Upper lobe of left lung (tissue), 6 donors: ENCODE data around the gene GOSR1. TPM values are rescaled to one million over a fixed set of nuclear protein-coding genes. Genes with fewer than 3 reads are reported as not detected.
A peak's percentile ranks its signal among the peaks of the same experiment; 100 is the strongest.

Experiments used
- ATAC-seq, 2 donors: fragments of 200-7000 bp; cut with Tn5 transposase; one replicate each; pipeline ENCODE4 v1.9.1; 2022; ENCODE audit warnings: mild to moderate bottlenecking in 2 of 2, moderate library complexity in 2 of 2; ENCODE audit not compliant: low FRiP score in 2 of 2
- DNase-seq, 2 donors: peaks; one replicate each; pipeline ENCODE4 v3.0.0-alpha.2; 2019 to 2020
- H3K27ac ChIP-seq, 4 donors: fragments of 200-600 bp; sonication (generic); one replicate each; pipeline ENCODE4 v1.5.1; 2016 to 2019
- H3K27me3 ChIP-seq, 4 donors: fragments of 200-600 bp; sonication (generic); one replicate each; pipeline ENCODE4 v1.5.1; 2017 to 2019
- H3K36me3 ChIP-seq, 4 donors: fragments of 200-600 bp; sonication (generic); one replicate each; pipeline ENCODE4 v1.5.1; 2016 to 2019
- H3K4me1 ChIP-seq, 4 donors: fragments of 200-600 bp; sonication (generic); one replicate each; pipeline ENCODE4 v1.5.1; 2018 to 2019
- H3K4me3 ChIP-seq, 4 donors: fragments of 200-600 bp; sonication (generic); one replicate each; pipeline ENCODE4 v1.5.1; 2017 to 2019; ENCODE audit warnings: mild to moderate bottlenecking in 2 of 4, moderate library complexity in 1 of 4
- H3K9me3 ChIP-seq, 4 donors: fragments of 200-600 bp; sonication (generic); one replicate each; pipeline ENCODE4 v1.5.1; 2018 to 2019
- CTCF ChIP-seq, 6 experiments: fragments of 450-650 bp in 4 of 6; fragments of 200-600 bp in 2 of 6; sonication (generic) in 2 of 6; IDR thresholded peaks; one replicate each; pipeline ENCODE4 v1.5.1; 2016 to 2019; ENCODE audit warnings: antibody characterized with exemption in 6 of 6
- EP300 ChIP-seq, 4 donors: sonication (generic); formaldehyde crosslinking; IDR thresholded peaks; one replicate each; pipeline ENCODE4 v1.5.1; 2017; ENCODE audit warnings: antibody characterized with exemption in 4 of 4, control low read depth in 2 of 4
- POLR2A ChIP-seq, 4 donors: fragments of 450-650 bp; IDR thresholded peaks; one replicate each; pipeline ENCODE4 v1.5.1; 2016 to 2017; ENCODE audit warnings: antibody characterized with exemption in 4 of 4, mild to moderate bottlenecking in 2 of 4
- POLR2AphosphoS5 ChIP-seq, 2 donors: sonication (generic); formaldehyde crosslinking; IDR thresholded peaks; one replicate each; pipeline ENCODE4 v1.5.1; 2017; ENCODE audit warnings: antibody characterized with exemption in 2 of 2
- WGBS, 2 donors: methylation state at CpG; one replicate each; pipeline ENCODE4 v1.1.5; 2017 to 2018; 5-methylcytosine and 5-hydroxymethylcytosine counted together
- total RNA-seq, 6 donors: library from RNA; depleted of rRNA in 4 of 6; stranded (reverse); fragments of >200 nt in 4 of 6; gene quantifications; one replicate each; pipeline versions ENCODE4 v1.1.0 to v1.2.1, GENCODE V29; 2016 to 2021
- donor health status: DM: no; HTN: no; CAD: no; lungs with moderate emphysema.
- donor health status: DM: no; HTN: yes; CAD: no; lungs with severe emphysema.

GOSR1 gene
- total RNA-seq, 6 donors from 2014 or later: 19.9 to 48.8 (median 37.0) TPM

GRCh38 chr17:30514895-30515596 lies 37.8 kb downstream of the GOSR1 start:
- WGBS, 2 donors: 91 to 92% methylated on average over 3 of the region's 3 CpGs
- ATAC-seq: no peak
- TF ChIP-seq CTCF (IDR thresholded peaks at IDR 0.05): no peak
- TF ChIP-seq POLR2A (IDR thresholded peaks at IDR 0.05): no peak
- TF ChIP-seq POLR2AphosphoS5 (IDR thresholded peaks at IDR 0.05): no peak
- TF ChIP-seq EP300 (IDR thresholded peaks at IDR 0.05): no peak

DNA sequence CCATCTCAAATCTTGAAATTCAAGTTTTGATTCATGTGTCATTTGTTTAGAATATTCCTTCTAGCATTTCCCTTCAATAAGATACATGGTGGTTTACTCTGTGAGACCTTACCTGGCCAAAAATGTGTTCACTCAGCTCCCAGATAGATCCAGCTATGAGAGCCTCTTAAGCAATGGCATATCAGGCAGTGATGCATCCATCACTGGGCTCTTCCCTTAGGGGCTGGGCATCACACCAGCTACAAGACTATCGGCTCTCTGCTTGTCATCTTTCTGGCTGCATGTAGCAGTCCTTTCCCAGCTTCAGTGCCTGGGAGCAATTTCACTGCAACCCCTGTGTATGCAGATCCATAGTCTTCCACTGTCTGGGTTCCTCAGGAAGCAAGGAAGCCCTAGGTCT lies 40.6 kb downstream of the GOSR1 start:
- peaks cover 5 to 81% (median 23%) of the 10 kb centered on the region in 4 donors for H3K36me3 ChIP-seq
- peak overlapping the region in 1 of 4 donors; percentile 24 for H3K27ac ChIP-seq
- no peaks in the 10 kb centered on the region for H3K4me1 ChIP-seq
- no peaks in the 10 kb centered on the region for H3K27me3 ChIP-seq
- WGBS, 2 donors: 88 to 100% methylated on average over 1 of the region's 1 CpG
- DNase-seq (no peak), ATAC-seq (no peak)
- no peak for TF ChIP-seq EP300 (IDR thresholded peaks at IDR 0.05)
- TF ChIP-seq POLR2AphosphoS5 (IDR thresholded peaks at IDR 0.05): no peak
- TF ChIP-seq POLR2A (IDR thresholded peaks at IDR 0.05): no peak
- TF ChIP-seq CTCF (IDR thresholded peaks at IDR 0.05): no peak
- H3K4me3 ChIP-seq: no peak overlapping the region
- H3K9me3 ChIP-seq: no peaks in the 10 kb centered on the region

More at GRCh38 chr17:30514895-30515596, 37.8 kb downstream of the GOSR1 start:
- H3K4me1 ChIP-seq: no peaks in the 10 kb centered on the region
- no peak overlapping the region for H3K27ac ChIP-seq
- H3K9me3 ChIP-seq: no peaks in the 10 kb centered on the region
- H3K36me3 ChIP-seq: peaks cover 1 to 66% (median 12%) of the 10 kb centered on the region in 4 donors
- H3K27me3 ChIP-seq: no peaks in the 10 kb centered on the region
- no peak for DNase-seq
- H3K4me3 ChIP-seq: no peak overlapping the region

- H3K9me3 ChIP-seq: no peaks in the 10 kb centered on the region
- peaks cover 5 to 77% (median 22%) of the 10 kb centered on the region in 4 donors for H3K36me3 ChIP-seq
- H3K4me1 ChIP-seq: no peaks in the 10 kb centered on the region
- ATAC-seq: no peak
- H3K27ac ChIP-seq: no peak overlapping the region
- H3K4me3 ChIP-seq: no peak overlapping the region
- WGBS, 2 donors: 89 to 97% methylated on average over 5 of the region's 5 CpGs
- TF ChIP-seq CTCF (IDR thresholded peaks at IDR 0.05) (no peak), POLR2A (IDR thresholded peaks at IDR 0.05) (no peak), EP300 (IDR thresholded peaks at IDR 0.05) (no peak), POLR2AphosphoS5 (IDR thresholded peaks at IDR 0.05) (no peak)
- no peak for DNase-seq
- no peaks in the 10 kb centered on the region for H3K27me3 ChIP-seq
Measured at GRCh38 chr17:30519166-30519565, 42.0 kb downstream of the GOSR1 start.

DNA sequence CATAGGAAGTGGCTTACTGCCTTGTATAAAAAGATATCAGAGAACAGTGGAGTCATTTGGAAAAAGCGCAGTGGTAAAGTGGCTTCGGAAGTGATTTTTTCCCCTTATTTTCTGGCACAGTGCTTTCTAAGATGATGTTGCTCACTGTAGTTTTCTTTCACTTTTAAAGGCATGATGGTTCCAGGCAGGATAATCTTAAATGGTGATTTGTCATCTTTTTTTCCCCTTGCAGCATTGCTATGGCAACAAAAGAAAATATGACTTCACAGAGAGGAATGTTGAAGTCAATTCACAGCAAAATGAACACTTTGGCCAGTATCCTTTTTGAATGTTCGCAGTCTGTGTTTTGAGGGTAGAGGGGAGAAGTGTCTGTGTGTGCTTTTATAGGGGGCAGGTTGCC lies 42.5 kb downstream of the GOSR1 start:
- H3K4me1 ChIP-seq: no peaks in the 10 kb centered on the region
- H3K27me3 ChIP-seq: no peaks in the 10 kb centered on the region
- no peak overlapping the region for H3K4me3 ChIP-seq
- H3K36me3 ChIP-seq: peaks cover 5 to 77% (median 22%) of the 10 kb centered on the region in 4 donors
- ATAC-seq (peak in 1 of 2 donors; percentile 89), DNase-seq (no peak)
- H3K9me3 ChIP-seq: no peaks in the 10 kb centered on the region
- 84 to 86% methylated on average over 3 of the region's 3 CpGs for WGBS, 2 donors
- no peak for TF ChIP-seq POLR2AphosphoS5 (IDR thresholded peaks at IDR 0.05)
- TF ChIP-seq POLR2A (IDR thresholded peaks at IDR 0.05): no peak
- no peak for TF ChIP-seq EP300 (IDR thresholded peaks at IDR 0.05)
- H3K27ac ChIP-seq: no peak overlapping the region

- DNase-seq: no peak
- peaks cover 5 to 79% (median 22%) of the 10 kb centered on the region in 4 donors for H3K36me3 ChIP-seq
- no peak overlapping the region for H3K27ac ChIP-seq
Measured at GRCh38 chr17:30520436-30520835, 43.2 kb downstream of the GOSR1 start.

More at GRCh38 chr17:30520436-30520835, 43.2 kb downstream of the GOSR1 start:
- no peaks in the 10 kb centered on the region for H3K9me3 ChIP-seq
- H3K27me3 ChIP-seq: no peaks in the 10 kb centered on the region
- no peak overlapping the region for H3K4me3 ChIP-seq
- ATAC-seq: peak in 1 of 2 donors; percentile 82
- TF ChIP-seq CTCF (IDR thresholded peaks at IDR 0.05) (no peak), EP300 (IDR thresholded peaks at IDR 0.05) (no peak), POLR2AphosphoS5 (IDR thresholded peaks at IDR 0.05) (no peak), POLR2A (IDR thresholded peaks at IDR 0.05) (no peak)
- 77 to 82% methylated on average over 2 of the region's 2 CpGs for WGBS, 2 donors
- no peaks in the 10 kb centered on the region for H3K4me1 ChIP-seq
